Activated naive CD8-positive, alpha-beta T cell (primary cell): ENCODE results near the gene ANKRD63.
A peak's percentile ranks its signal among the peaks of the same experiment; 100 is the strongest.

Source experiments
- H3K27ac Mint-ChIP-seq: one replicate; pipeline ENCODE4 v1.8.0; 2021; ENCODE audit warnings: mixed read lengths
- H3K27me3 Mint-ChIP-seq: one replicate; pipeline ENCODE4 v1.8.0; 2021; ENCODE audit warnings: mixed read lengths
- H3K36me3 Mint-ChIP-seq: one replicate; pipeline ENCODE4 v1.8.0; 2021; ENCODE audit warnings: mixed read lengths
- H3K4me1 Mint-ChIP-seq: one replicate; pipeline ENCODE4 v1.8.0; 2021; ENCODE audit warnings: low read depth, mixed read lengths
- H3K4me3 Mint-ChIP-seq: one replicate; pipeline ENCODE4 v1.8.0; 2021; ENCODE audit warnings: mild to moderate bottlenecking, mixed read lengths
- H3K9me3 Mint-ChIP-seq: one replicate; pipeline ENCODE4 v1.8.0; 2021; ENCODE audit warnings: low read depth, mixed read lengths

The ANKRD63 gene

DNA sequence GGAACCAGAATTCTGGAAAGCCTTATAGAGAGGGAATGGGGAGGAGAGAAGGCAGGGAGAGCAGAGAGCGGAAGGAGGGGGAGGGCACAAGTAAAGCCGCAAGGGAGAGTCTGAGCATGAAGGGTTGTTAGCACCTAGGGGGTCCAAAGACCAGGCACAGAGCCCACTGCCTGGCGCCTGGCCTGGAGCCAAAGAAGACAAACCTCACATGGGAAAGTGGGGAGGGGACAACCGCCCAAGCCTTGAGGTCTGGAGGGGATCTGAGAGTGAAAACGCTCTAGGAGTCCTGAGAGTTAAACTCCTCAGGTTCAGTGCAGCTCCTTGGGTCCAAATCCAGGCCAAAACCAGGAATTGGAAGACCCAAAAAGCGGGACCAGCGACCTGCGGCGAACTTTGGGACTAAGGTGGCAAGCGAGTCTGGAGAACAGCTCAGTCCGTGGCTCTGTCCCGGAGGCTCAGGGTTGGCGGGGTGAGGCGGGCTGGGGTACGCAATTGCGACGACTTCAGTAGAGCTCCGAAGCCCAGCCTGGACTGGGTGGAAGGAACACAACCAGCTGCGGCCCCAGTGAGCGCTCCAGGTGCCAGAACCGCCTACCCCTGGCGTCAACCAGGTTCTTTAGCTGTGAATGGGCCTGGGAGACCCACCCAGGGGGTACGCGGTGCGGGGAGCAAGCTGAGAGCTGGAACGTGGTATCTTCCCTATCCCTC lies 39.8 kb upstream of the ANKRD63 start:
- Mint-ChIP-seq H3K27ac (no peak overlapping the region), H3K36me3 (peaks cover 3% of the 10 kb centered on the region)

DNA sequence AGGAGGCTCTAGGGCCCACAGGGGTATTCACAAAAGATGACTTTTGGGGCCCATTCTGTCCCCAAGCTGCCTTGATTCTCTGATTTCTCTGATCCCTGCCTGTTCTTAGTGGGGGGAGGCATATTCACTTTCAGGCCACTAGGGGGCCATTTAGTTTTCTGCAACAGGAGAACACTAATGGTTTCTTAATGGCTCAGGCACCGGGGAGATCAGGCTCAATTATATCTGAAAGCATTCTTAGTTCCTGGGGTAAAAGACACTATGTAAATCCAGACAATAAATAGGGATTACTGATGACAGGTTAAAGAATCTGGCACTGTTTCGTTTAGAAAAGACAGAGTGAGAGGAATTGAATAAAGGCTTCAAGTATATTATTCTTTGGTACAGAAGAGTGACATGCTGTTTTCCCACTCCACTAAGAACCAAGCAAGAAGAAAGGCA lies 38.1 kb upstream of the ANKRD63 start:
- Mint-ChIP-seq H3K9me3 (no peaks in the 10 kb centered on the region), H3K36me3 (peaks cover 2% of the 10 kb centered on the region), H3K27ac (no peak overlapping the region), H3K4me3 (peak overlapping the region; percentile 17), H3K27me3 (no peaks in the 10 kb centered on the region), H3K4me1 (peaks cover 24% of the 10 kb centered on the region)

More for the DNA sequence above, 39.8 kb upstream of the ANKRD63 start:
- Mint-ChIP-seq H3K27me3 (no peaks in the 10 kb centered on the region), H3K9me3 (no peaks in the 10 kb centered on the region), H3K4me1 (peaks cover 25% of the 10 kb centered on the region), H3K4me3 (peak overlapping the region; percentile 73)

DNA sequence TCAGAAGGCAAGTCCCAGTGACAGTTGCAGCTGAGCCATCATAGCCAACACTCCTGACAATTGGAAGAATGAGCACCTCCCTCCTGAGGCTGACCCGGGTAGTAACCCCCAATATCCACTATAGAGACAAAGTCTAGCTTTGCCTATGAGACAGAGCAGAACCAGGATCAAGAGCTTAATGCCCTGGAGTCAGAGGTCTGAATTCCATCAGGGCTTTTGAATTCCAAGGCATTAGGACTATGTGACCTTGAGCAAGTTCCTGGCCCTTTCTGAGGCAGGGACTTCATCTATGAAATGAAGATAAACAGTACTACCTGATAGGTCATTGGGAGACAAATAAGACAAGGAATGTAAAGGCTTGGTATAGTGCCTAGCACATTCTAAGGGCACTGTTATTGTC lies 37.5 kb upstream of the ANKRD63 start:
- no peaks in the 10 kb centered on the region for H3K9me3 Mint-ChIP-seq
- H3K4me1 Mint-ChIP-seq = peaks cover 22% of the 10 kb centered on the region
- H3K36me3 Mint-ChIP-seq = no peaks in the 10 kb centered on the region
- H3K27me3 Mint-ChIP-seq = no peaks in the 10 kb centered on the region
- H3K27ac Mint-ChIP-seq = no peak overlapping the region
- H3K4me3 Mint-ChIP-seq = no peak overlapping the region

DNA sequence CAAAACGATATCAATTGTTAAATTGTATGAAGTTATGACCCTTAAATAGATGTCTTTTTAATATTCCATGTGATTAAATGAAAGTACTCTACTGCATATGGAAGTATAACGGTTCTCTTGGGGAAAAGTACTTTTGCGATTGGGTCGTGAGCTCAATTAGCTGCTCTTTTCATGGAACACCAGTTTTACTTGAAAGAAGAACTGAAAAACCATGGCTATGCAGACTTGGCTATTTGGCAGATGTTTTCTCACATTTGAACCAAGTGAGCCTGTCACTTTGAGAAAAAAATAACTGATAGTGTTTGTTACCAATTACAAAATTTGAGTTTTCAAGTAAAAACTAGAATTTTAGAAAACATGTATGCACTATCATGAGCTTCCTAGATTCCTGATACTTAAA lies 34.7 kb upstream of the ANKRD63 start:
- H3K4me1 Mint-ChIP-seq = peaks cover 27% of the 10 kb centered on the region
- H3K4me3 Mint-ChIP-seq = no peak overlapping the region
- no peak overlapping the region for H3K27ac Mint-ChIP-seq
- H3K9me3 Mint-ChIP-seq = no peaks in the 10 kb centered on the region
- no peaks in the 10 kb centered on the region for H3K36me3 Mint-ChIP-seq
- no peaks in the 10 kb centered on the region for H3K27me3 Mint-ChIP-seq

DNA sequence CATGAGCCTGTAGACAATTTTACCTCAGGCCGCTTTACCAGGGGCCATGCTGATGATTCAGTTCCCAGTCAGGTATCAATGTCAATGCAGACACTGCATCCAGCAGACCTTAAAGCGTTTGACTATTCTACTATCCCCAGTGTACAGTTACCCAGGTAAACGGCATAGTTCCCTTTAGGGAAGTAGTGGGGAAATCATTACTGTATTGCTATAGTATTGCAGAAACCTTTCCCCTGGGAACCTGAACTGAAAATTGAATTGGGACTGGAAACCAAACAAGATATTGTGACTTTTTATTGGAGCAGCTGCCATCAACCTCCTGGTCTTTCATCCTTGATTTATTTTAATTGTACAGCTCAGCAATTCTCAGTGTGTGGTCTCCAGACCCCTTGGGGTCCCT lies 34.1 kb upstream of the ANKRD63 start:
- H3K27me3 Mint-ChIP-seq = no peaks in the 10 kb centered on the region
- peaks cover 24% of the 10 kb centered on the region for H3K4me1 Mint-ChIP-seq
- H3K27ac Mint-ChIP-seq = no peak overlapping the region
- no peaks in the 10 kb centered on the region for H3K36me3 Mint-ChIP-seq
- H3K4me3 Mint-ChIP-seq = no peak overlapping the region
- H3K9me3 Mint-ChIP-seq = no peaks in the 10 kb centered on the region

DNA sequence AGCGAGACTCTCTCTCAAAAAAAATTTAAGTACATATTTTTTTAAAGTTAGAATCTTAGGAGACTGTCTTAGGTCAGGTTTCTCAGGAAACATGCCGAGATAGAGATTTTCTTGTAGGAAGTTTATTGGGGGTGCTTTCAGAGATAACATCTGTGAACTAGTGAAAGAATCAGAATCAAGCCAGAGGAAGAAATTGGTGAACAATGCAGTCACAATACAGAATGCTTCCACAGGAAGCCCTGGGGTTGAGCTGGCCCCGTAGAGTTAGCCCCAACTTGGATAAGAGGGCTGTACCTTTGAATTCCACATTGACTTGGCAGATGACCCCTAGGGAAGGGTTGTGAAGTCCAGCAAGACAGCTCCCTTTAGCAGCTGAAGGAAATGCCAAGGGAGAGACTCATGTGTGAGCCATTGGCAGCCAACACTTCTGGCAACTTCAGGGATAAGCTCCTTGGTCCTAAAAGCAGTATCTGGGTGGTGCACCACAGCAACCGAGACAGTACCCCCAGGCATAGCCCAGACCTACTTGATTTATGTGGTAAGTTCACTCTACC lies 31.9 kb upstream of the ANKRD63 start:
- Mint-ChIP-seq H3K27ac (no peak overlapping the region), H3K27me3 (no peaks in the 10 kb centered on the region)

DNA sequence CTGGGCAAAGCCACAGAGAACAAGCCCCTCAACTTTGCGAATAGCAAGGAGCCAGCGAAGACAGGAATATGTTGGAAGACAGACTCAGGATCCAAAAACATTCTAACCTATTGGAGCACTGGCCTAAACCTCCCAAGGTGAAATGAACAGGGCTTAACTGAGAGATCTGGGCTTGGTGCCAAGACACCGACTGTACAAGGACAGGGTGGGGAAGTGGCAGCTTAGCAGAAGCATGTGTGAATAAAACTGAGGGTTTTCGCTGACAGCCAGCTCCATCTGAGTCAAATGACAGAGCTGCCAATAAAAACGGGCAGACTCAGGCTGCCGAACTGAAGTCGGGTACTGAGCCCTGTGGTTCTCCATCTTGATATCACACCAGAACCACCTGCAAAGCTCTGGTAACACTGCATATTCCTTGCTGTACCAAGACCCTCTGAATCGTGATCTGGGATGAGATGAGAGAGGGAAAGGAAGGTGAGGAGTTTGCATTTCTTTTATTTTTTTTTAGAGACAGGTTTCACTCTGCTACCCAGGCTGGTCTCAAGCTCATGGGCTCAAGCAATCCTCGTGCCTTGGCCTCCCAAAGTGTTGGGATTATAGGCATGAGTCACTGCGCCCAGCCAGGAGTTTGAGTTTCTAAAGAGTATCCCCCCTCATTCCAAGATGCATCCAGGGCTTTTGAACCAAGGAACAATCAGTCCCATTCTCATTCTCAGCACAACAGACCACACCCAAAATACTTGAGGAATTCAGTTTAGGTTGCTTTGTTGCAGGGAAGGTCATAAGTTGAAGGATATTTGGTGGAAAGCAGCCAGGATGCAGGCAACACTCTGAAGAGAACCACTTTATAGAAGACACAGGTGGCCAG lies 30.9 kb upstream of the ANKRD63 start:
- Mint-ChIP-seq H3K36me3 (no peaks in the 10 kb centered on the region), H3K27me3 (no peaks in the 10 kb centered on the region), H3K9me3 (no peaks in the 10 kb centered on the region), H3K4me1 (peaks cover 34% of the 10 kb centered on the region), H3K27ac (no peak overlapping the region), H3K4me3 (no peak overlapping the region)

More for the DNA sequence above, 31.9 kb upstream of the ANKRD63 start:
- H3K36me3 Mint-ChIP-seq = no peaks in the 10 kb centered on the region
- H3K9me3 Mint-ChIP-seq = no peaks in the 10 kb centered on the region
- peaks cover 24% of the 10 kb centered on the region for H3K4me1 Mint-ChIP-seq
- no peak overlapping the region for H3K4me3 Mint-ChIP-seq

DNA sequence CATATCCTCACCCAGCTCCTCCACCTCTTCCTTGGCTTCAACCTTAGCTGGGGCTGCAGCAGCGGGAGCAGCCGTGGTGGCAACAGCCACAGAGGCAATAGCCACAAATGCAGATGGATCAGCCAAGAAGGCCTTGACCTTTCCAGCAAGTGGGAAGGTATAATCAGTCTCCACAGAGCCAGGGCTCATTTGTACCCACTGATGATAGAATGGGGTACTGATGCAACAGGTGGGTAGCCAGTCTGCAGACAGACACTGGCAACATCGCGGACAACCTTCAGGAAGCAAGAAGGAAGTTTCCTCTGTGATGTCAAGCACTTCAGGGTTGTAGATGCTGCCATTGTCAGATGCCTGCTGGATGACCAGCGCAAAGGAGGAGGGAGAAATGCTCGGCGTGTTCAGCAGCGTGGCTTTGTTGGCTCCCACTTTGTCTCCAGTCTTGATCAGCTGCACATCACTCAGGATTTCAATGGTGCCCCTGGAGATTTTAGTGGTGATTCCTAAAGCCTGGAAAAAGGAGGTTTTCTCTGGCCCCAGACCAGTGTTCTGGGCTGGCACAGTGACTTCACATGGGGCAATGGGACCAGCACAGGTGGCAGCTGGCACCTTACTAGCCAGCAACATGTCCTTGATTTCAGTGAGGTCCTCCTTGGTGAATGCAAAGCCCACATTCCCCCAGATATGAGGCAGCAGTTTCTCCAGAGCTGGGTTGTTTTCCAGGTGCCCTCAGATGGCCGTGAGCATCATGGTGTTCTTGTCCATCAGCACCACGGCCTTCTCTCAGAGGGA lies 29.7 kb upstream of the ANKRD63 start:
- peaks cover 36% of the 10 kb centered on the region for H3K4me1 Mint-ChIP-seq
- no peak overlapping the region for H3K4me3 Mint-ChIP-seq
- no peaks in the 10 kb centered on the region for H3K9me3 Mint-ChIP-seq
- no peaks in the 10 kb centered on the region for H3K36me3 Mint-ChIP-seq
- H3K27me3 Mint-ChIP-seq = no peaks in the 10 kb centered on the region
- no peak overlapping the region for H3K27ac Mint-ChIP-seq

DNA sequence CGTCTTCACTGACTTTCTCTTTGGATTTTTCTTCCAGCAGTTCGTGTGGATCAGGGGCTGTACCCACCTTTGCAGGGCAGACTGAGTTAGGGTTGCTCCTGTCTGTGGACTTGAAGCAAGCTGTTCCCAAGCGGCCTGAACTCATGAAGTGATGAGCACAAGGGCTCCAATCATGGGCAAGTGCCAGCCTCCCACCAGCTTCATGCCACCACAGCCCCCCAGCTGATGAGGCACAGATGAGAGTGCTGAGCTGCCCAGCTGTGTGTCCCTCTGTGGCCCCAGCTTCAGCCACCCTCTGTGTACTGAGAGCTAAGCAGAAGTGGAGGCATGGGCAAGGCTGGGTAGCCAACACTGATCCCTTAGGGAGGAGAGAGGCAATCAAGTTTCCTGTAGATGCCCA lies 28.1 kb upstream of the ANKRD63 start:
- Mint-ChIP-seq H3K27me3 (no peaks in the 10 kb centered on the region), H3K4me3 (peak overlapping the region; percentile 58), H3K4me1 (peaks cover 46% of the 10 kb centered on the region), H3K27ac (no peak overlapping the region), H3K36me3 (no peaks in the 10 kb centered on the region), H3K9me3 (no peaks in the 10 kb centered on the region)

DNA sequence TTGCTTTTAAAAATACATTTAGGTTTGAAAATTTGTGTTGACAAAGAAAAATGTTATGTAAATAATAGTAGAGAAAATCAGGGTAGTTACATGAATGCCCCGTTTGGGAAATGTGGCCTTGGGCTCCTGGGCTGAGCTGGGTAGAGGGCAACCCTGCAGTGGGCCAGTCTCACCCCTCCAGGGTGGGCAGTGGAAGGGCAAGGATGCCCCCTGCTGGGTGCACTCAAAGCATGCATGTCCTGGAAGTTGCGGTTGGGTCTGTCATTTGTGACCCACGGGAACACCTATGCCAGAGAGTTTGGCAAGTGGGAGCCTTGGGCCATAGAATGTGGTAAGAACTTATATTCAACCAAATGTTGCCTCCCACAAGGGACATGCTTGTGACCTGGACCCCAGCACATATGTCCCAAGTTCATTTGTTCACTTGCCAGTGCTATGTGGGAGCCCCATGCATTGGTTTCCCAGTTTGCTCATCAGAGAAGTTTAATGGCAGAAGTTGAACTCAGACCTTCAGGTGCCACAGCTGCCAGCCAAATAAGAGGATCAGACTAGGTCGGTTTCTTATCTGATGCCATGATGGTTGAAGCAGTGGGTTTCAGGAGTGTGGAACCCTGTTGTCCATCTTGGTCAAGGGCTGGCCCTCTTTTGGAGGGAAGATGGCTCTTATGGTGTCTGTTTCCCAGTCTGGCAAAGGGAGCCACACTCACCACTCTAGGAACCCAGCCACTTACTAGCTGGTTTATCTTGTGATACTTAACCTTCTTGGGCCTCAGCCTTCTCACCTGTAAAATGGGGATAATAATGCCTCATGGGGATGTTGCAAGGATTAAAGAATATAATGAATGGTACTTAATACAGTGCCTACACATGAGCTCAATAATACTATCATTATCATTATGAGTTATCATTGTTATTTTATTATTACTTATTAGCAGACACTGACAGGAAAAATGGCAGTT lies 27.4 kb upstream of the ANKRD63 start:
- Mint-ChIP-seq H3K9me3 (no peaks in the 10 kb centered on the region), H3K36me3 (no peaks in the 10 kb centered on the region), H3K4me3 (peak overlapping the region; percentile 95), H3K27me3 (no peaks in the 10 kb centered on the region), H3K4me1 (peaks cover 48% of the 10 kb centered on the region), H3K27ac (peak overlapping the region; percentile 83)

DNA sequence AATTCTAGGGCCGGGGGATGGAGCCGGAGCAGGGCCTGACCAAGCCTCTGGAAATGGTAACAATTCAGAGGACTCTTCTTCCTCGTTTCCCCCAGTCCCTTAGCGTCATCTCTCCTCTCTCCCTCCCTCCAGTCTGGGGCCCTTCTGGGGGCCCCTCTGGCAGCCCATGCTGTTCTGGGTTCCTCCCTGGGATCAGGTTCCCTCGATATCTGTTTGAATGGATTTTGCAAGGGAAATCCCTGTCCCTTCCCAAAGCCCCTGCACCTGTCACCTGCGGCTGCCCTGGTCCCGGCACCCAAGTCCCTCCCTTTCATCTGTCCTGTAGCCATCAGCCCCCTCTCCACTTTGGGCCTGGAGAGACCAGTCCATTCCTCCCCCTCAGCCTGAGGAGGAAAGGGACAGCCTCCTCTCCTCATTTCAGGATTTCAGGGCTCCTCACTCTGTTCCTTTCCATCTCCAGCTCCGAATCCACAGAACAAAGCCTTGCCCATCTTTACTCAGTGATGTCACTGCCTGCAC lies 26.5 kb upstream of the ANKRD63 start:
- H3K27ac Mint-ChIP-seq = peak overlapping the region; percentile 95
- H3K36me3 Mint-ChIP-seq = no peaks in the 10 kb centered on the region
- peaks cover 53% of the 10 kb centered on the region for H3K4me1 Mint-ChIP-seq
- no peaks in the 10 kb centered on the region for H3K9me3 Mint-ChIP-seq
- no peaks in the 10 kb centered on the region for H3K27me3 Mint-ChIP-seq
- peak overlapping the region; percentile 95 for H3K4me3 Mint-ChIP-seq

DNA sequence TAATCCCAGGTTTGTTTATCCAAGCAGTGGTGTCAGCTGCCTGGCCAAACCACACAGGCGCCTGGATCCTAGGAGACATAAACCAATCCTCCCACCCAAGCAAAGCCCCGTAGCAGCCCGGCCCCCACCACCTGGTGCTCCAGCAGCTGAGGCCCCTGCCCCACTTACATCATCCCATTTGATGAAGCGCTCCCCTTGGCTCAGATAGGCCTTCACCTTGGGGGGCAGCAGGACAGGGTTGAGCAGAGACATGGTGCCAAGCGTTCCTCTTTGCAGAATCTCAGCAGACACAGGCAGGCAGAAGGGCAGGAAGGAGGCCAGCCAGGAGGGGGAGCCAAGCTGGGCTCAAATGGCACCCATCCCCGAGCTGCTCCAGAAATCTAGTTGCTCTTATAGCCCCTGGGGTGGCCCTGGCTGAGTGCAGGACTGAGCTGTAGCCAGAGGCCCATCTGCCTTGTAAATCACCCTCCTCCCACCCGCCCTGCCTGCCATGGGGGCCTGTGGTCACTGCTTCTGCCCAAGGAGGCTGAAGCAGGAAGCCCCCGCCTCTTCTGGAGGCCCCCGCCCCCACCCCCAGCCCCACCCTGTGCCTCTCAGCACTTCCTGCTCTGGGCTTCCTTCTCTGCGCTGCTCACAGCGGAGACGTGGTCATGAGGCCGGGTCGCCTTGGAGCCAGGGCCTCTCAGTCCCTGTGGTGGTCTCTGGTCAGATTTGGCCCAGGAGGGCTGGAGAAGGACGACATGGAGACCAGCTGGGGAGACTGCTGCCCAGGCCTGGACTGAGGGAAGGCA lies 24.8 kb upstream of the ANKRD63 start, which contains the start of gene PLCB2:
TSS of gene PLCB2 (minus strand) at position 515 of the 791 bp plus-strand sequence. CDS start at position 252, 263 bp downstream.
- peak within 1 kb of the TSS; percentile 95 for H3K4me3 Mint-ChIP-seq
- H3K27me3 Mint-ChIP-seq = no peaks in the 10 kb centered on the region
- no peaks in the 10 kb centered on the region for H3K36me3 Mint-ChIP-seq
- peak within 1 kb of the TSS; percentile 95 for H3K27ac Mint-ChIP-seq
- no peaks in the 10 kb centered on the region for H3K9me3 Mint-ChIP-seq
- H3K4me1 Mint-ChIP-seq = peaks cover 44% of the 10 kb centered on the region

DNA sequence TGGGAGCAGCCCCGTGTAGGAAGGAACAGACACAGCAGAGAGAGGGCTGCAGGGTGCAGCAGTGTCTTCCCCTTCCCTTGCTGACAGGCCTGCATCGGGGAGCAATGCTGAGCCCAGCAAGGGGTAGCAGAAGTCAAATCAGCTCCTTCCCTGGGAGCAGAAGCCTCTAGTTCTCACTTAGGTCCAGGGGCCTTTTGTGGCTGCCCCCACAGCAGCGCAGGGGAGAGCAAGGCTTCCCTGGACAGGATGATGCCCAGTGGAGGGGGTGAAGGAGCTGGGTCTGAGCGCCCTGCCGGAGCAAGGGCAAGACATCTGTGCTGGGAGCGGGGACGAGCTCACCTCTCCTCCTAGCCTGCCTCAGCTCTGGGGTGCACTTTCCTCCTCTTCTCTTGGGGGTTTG lies 24.0 kb upstream of the ANKRD63 start:
- no peaks in the 10 kb centered on the region for H3K36me3 Mint-ChIP-seq
- H3K4me1 Mint-ChIP-seq = peaks cover 43% of the 10 kb centered on the region
- peak overlapping the region; percentile 95 for H3K4me3 Mint-ChIP-seq
- H3K27me3 Mint-ChIP-seq = no peaks in the 10 kb centered on the region
- no peaks in the 10 kb centered on the region for H3K9me3 Mint-ChIP-seq
- peak overlapping the region; percentile 69 for H3K27ac Mint-ChIP-seq
